ENCODE measurements around the gene DHX35.

DNA sequence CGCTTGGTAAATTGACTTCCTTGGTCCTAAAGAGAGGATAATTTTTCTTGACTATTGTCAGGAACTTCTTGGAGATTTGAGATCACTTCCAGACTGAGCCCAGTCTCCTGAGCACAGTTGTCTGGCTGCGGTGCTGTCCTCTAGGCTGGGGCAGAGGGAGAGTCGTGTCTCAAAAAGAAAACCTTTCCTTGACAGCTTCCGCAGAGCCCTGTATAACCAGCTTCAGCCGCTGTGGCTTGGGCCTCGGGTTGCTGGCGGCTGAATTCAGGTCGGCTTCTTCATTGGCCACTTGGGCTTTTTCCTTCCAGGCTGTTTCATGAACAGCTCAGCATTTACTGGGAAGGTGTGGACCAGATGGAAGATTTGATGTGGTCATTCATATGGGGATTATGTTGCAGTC is 75.9 kb downstream of the DHX35 start:
- TF ChIP-seq, protein P1, sequence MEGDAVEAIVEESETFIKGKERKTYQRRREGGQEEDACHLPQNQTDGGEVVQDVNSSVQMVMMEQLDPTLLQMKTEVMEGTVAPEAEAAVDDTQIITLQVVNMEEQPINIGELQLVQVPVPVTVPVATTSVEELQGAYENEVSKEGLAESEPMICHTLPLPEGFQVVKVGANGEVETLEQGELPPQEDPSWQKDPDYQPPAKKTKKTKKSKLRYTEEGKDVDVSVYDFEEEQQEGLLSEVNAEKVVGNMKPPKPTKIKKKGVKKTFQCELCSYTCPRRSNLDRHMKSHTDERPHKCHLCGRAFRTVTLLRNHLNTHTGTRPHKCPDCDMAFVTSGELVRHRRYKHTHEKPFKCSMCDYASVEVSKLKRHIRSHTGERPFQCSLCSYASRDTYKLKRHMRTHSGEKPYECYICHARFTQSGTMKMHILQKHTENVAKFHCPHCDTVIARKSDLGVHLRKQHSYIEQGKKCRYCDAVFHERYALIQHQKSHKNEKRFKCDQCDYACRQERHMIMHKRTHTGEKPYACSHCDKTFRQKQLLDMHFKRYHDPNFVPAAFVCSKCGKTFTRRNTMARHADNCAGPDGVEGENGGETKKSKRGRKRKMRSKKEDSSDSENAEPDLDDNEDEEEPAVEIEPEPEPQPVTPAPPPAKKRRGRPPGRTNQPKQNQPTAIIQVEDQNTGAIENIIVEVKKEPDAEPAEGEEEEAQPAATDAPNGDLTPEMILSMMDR (conservative IDR thresholded peaks at IDR 0.05): no peak
- no peak for TF ChIP-seq ZFX (IDR thresholded peaks at IDR 0.05)
